GM18951 (cell line): Measurements from ENCODE around the gene LRRC47.
"Not testable (repeated sequence)": the region's sequence is repeated elsewhere in the genome, so short reads cannot be mapped to it uniquely, and the experiment has no call there.

Experiments used
- POLR2A ChIP-seq: IDR thresholded peaks from 4 replicates; pipeline ENCODE4 v1.6.1; 2011; ENCODE audit warnings: mild to moderate bottlenecking; ENCODE audit not compliant: insufficient read length, insufficient read depth; ENCODE audit errors: extremely low read depth
- in situ Hi-C: fragments of 300-500 bp; cut with MboI; formaldehyde crosslinking; loops from one replicate; pipeline ENCODE4 v1.12.0; 2022; ENCODE audit warnings: low sequenced_read_pairs, mixed read lengths, inconsistent platforms; ENCODE audit not compliant: unreplicated experiment

Gene LRRC47

GRCh38 chr1:3803905-3804626, 7.8 kb upstream of the LRRC47 start:
- in situ Hi-C loops = no loop called here
- no peak for TF ChIP-seq POLR2A

DNA sequence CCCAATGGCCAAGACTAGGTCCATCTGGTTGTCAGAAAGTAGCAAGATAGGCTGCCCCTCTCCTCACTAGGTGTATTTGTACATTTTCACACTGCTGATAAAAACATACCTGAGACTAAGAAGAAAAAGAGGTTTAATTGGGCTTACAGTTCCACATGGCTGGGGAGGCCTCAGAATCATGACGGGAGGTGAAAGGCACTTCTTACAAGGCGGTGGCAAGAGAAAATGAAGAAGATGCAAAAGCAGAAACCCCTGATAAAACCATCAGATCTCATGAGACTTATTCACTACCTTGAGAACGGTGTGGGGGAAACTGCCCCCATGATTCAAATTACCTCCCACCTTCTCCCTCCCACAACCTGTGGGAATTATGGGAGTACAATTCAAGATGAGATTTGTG, 4.5 kb upstream of the LRRC47 start:
- in situ Hi-C loops = not testable (repeated sequence)

DNA sequence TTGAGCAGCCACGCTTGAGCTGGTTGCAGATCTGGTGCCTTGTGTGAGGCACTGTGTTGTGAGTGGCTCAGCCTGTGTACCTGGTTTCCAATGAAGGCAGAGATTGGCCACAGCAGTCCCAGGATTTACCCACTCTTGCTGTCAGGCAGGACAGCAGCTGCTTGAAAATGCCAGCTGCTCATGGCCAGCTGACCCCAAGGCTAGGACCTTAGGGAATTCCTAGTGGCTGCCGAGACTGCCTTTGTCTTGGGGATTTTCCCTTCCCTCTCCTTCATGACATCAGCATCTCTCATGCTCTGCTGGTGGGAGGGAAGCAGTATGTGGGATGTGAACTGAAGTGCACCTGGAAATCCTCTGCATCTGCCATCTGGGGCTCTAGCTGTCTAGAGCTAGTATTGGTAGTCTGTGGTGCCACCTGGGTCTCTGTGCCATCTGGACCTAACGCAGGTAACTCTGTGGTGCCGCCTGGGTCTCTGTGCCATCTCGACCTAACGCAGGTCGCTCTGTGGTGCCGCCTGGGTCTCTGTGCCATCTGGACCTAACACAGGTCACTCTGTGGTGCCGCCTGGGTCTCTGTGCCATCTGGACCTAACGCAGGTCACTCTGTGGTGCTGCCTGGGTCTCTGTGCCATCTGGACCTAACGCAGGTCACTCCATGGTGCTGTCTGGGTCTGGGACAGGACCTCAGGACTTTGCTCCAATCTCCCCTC, 3.8 kb upstream of the LRRC47 start:
- in situ Hi-C loops = no loop called here

GRCh38 chr1:3795453-3796214, 664 bp downstream of the LRRC47 start:
- in situ Hi-C loops = no loop called here
- TF ChIP-seq POLR2A = no peak

More for the DNA sequence above, 3.8 kb upstream of the LRRC47 start:
- TF ChIP-seq POLR2A = no peak

DNA sequence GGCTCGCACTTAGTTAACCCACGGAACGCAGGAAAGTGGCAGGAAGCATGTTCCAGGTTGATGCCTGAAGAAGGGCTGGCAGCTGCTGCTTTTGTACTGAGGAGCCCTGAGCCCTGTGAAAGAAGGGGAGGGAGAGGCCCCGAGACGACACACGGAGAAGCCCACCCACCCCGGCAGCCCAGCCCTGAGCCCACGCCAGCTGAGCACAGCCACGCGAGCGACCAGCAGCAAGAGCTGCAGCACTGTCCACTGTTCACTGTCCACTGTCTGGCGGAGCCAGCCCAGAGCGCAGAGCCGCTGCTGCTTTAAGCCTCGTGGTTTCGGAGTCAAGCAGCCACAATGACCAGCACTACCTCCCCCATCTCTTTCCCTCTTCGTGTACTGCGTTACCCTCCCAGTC, 5.3 kb downstream of the LRRC47 start:
- in situ Hi-C loops = no loop called here
- TF ChIP-seq POLR2A = no peak

- in situ Hi-C loops = no loop called here
These were observed 5.8 kb downstream of the LRRC47 start for GRCh38 chr1:3790500-3790923.

GRCh38 chr1:3789421-3790300, 6.6 kb downstream of the LRRC47 start:
- in situ Hi-C loops = no loop called here
- TF ChIP-seq POLR2A = no peak

More at GRCh38 chr1:3790500-3790923, 5.8 kb downstream of the LRRC47 start:
- TF ChIP-seq POLR2A = no peak

DNA sequence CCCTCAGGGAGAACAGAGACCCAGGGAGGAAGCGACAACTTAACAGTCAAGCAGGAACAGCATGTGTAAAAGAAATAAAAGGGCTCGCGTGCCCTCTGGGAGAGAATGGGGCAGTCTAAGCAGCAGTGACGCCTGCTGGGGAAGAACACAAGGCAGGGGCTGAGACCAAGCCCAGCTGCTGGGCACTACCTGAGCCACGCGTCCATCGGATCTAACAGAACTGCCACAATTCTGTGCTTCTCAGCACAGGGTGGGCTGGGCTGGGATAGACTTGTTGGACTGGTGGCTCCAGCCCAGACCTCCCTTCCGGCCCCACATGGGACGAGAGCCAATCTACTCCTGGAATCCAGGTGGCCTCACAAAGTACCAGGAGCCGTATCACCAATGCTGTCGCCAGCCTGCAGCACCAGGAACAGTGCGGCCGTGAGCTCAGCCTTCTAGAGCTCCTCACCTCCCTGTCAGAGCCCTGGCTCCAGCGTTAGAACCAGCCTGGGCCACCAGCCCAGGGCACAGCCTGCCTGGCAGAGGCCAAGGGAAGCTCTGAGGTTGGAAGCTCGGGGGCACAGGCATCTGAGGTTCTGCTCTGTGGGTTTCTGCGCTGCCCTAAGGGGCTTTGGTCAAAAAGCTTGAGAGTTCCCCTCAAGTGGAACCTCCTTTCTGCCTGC, 7.4 kb downstream of the LRRC47 start:
- TF ChIP-seq POLR2A = no peak
- in situ Hi-C loops = no loop called here

GRCh38 chr1:3787745-3788605, 8.3 kb downstream of the LRRC47 start:
- in situ Hi-C loops = no loop called here
- TF ChIP-seq POLR2A = no peak

- no peak for TF ChIP-seq POLR2A
- in situ Hi-C loops = no loop called here
These were observed 9.0 kb downstream of the LRRC47 start for GRCh38 chr1:3787349-3787715.

DNA sequence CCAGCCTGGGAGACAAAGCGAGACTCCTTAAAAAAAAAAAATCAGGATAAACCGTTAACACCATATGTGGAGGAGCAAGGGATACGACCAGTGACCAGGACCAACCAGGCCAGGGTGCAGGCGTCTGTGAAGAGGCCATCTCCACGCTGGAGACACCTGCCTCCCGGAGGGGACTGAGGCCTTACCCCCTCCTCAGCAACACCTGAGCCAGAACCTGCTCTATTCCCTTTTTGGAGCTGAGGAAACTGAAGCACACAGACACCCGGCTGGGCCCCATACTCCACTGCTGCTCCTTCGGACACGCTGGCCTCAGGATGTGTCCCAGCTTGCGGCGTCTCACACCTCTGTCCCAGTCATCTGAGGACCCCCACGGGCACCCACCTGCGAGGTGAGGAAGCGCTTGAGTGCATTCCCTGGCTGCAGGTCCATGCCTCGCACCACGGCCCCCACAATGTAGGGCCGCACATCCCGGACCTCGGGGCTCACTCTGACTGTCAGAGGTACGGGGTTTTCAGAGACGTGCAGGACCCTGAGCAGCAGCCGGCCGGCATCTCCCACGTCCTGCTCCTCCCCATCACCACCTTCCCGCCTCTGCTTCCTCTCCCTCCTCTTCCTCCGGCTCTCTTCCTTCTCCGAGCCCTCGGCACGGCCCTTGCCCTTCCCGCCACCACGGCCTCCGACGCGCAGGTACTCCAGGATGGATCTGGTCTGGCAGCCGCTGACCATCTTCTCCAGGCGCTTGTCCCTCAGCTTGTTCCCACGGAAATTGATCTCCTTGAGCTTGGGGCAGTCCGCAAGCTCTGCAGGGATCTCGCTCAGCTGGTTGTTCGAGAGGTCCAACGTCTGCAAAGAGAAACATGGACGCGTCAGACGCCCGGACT, 9.6 kb downstream of the LRRC47 start:
- TF ChIP-seq POLR2A = no peak
- in situ Hi-C loops = no loop called here
